K562 (cell line): Measurements from ENCODE around the gene BCR. TPM values are rescaled to one million over a fixed set of nuclear protein-coding genes. Genes with fewer than 3 reads are reported as not detected.
A peak's percentile ranks its signal among the peaks of the same experiment; 100 is the strongest.

ENCODE experiments used
- ATAC-seq: fragments of 200-7000 bp; cut with Tn5 transposase; 3 replicates; pipeline ENCODE4 v1.9.1; 2020; ENCODE audit warnings: moderate library complexity
- BruUV-seq: library from RNA; stranded (reverse); fragments of 400-500 nt; replicated peaks from 2 replicates; lab custom pipeline; 2021; lab: Mats Ljungman, UMichigan
- CTCF ChIA-PET: fragments of 300-600 bp; formaldehyde crosslinking; extraction: SDS; loops from one replicate; lab custom pipeline; 2021; ENCODE audit warnings: low intra/inter-chr PET ratio; lab: Yijun Ruan, JAX
- POLR2A ChIA-PET: fragments of 300-600, 350-650 bp; sonication (Branson Sonifier 250); formaldehyde crosslinking; extraction: SDS; loops from one replicate; lab custom pipeline; 2021; ENCODE audit warnings: antibody characterized with exemption, inconsistent platforms; lab: Yijun Ruan, JAX
- DNase-seq, 4 experiments: peaks; one replicate each; pipeline versions ENCODE4 v3.0.0 to v3.0.0-alpha.2; 2011 to 2018; ENCODE audit warnings: low spot score in 3 of 4, mixed read lengths in 3 of 4; ENCODE audit errors: extremely low read depth in 1 of 4
- FAIRE-seq: peaks from 2 replicates; lab custom pipeline; 2011; peaks lifted over from hg19 to GRCh38; lab: Jason Lieb, UNC
- H2AFZ ChIP-seq: 2 replicates; pipeline ENCODE4 v1.6.0; 2011; ENCODE audit warnings: low read depth, low read length, control low read depth, inconsistent platforms
- H3K27ac ChIP-seq: fragments of 200-600 bp; 3 replicates; pipeline ENCODE4 v1.8.0; 2011; ENCODE audit warnings: low read depth, mild to moderate bottlenecking, control low read depth, inconsistent platforms, low read length, moderate library complexity, mixed read lengths; ENCODE audit errors: extremely low read depth
- H3K27me3 ChIP-seq, 2 experiments: fragments of 300-600 bp in 1 of 2; 2 replicates in 1 of 2; 3 replicates in 1 of 2; pipeline versions ENCODE4 v1.6.0 to v1.8.0; 2011; ENCODE audit warnings: inconsistent platforms in 2 of 2, low read length in 2 of 2, mild to moderate bottlenecking in 1 of 2, mixed read lengths in 1 of 2, moderate library complexity in 1 of 2; ENCODE audit not compliant: control insufficient read depth in 2 of 2, insufficient read depth in 2 of 2
- H3K36me3 ChIP-seq: fragments of 300-600 bp; 3 replicates; pipeline ENCODE4 v1.8.0; 2011; ENCODE audit warnings: mild to moderate bottlenecking, low read length, inconsistent platforms; ENCODE audit not compliant: control insufficient read depth, insufficient read depth
- H3K4me1 ChIP-seq, 2 experiments: fragments of 200-600 bp in 1 of 2; replicated peaks in 1 of 2; 2 replicates in 1 of 2; 3 replicates in 1 of 2; pipeline versions ENCODE4 v1.5.1 to v1.8.0; 2011; ENCODE audit warnings: inconsistent platforms in 2 of 2, low read length in 2 of 2, mild to moderate bottlenecking in 1 of 2, mixed read lengths in 1 of 2, moderate library complexity in 1 of 2; ENCODE audit not compliant: control insufficient read depth in 2 of 2, insufficient read depth in 2 of 2
- H3K4me2 ChIP-seq: 2 replicates; pipeline ENCODE4 v1.6.1; 2011; ENCODE audit warnings: low read length, control low read depth, inconsistent platforms, mixed read lengths; ENCODE audit not compliant: insufficient read depth
- H3K4me3 ChIP-seq: fragments of 200-600 bp; sonication (generic), shearing (Covaris generic); 2 replicates; pipeline ENCODE4 v1.5.1; 2016; ENCODE audit warnings: control low read depth, inconsistent platforms
- H3K79me2 ChIP-seq: fragments of 200-600 bp; 3 replicates; pipeline ENCODE4 v1.8.0; 2011; ENCODE audit warnings: low read length, inconsistent platforms; ENCODE audit not compliant: control insufficient read depth, insufficient read depth
- H3K9ac ChIP-seq, 2 experiments: 2 replicates each; pipeline versions ENCODE4 v1.6.0 to v1.6.1; 2011; ENCODE audit warnings: low read depth in 2 of 2, low read length in 2 of 2, control low read depth in 1 of 2, inconsistent platforms in 1 of 2, mild to moderate bottlenecking in 1 of 2, mixed read lengths in 1 of 2; ENCODE audit not compliant: insufficient read depth in 1 of 2
- H3K9me1 ChIP-seq: one replicate; pipeline ENCODE4 v1.6.0; 2011; ENCODE audit warnings: inconsistent platforms, mild to moderate bottlenecking, low read length, moderate library complexity; ENCODE audit not compliant: control insufficient read depth, insufficient read depth
- H3K9me3 ChIP-seq: replicated peaks from 2 replicates; pipeline ENCODE4 v1.5.1; 2011; ENCODE audit warnings: low read depth, low read length, inconsistent platforms; ENCODE audit not compliant: control insufficient read depth, insufficient read depth
- H4K20me1 ChIP-seq: replicated peaks from 2 replicates; pipeline ENCODE4 v1.6.1; 2011; ENCODE audit warnings: low read length, inconsistent platforms, mixed read lengths; ENCODE audit not compliant: control insufficient read depth, insufficient read depth
- CTCF ChIP-seq, 3 experiments: IDR thresholded peaks in 2 of 3; conservative IDR thresholded peaks in 1 of 3; 2 replicates each; pipeline ENCODE4 v1.5.1; 2011 to 2012; ENCODE audit warnings: low read length in 3 of 3, mild to moderate bottlenecking in 3 of 3, control low read depth in 2 of 3, improper control_type of control experiment in 1 of 3, inconsistent platforms in 1 of 3, low read depth in 1 of 3, mixed read lengths in 1 of 3, moderate library complexity in 1 of 3; ENCODE audit not compliant: insufficient read depth in 2 of 3
- STAT5B ChIP-seq: fragments of 250-450 bp; sonication (Bioruptor Pico); IDR thresholded peaks from 2 replicates; pipeline ENCODE4 v1.8.0; 2021; ENCODE audit warnings: mild to moderate bottlenecking, inconsistent platforms
- WGBS: fragments of 100-300 bp; shearing (Covaris generic); methylation state at CpG from one replicate; pipeline ENCODE4 v1.1.6; 2016; ENCODE audit warnings: low coverage, mixed read lengths; ENCODE audit not compliant: insufficient coverage; ENCODE audit errors: missing lambda C conversion rate; 5-methylcytosine and 5-hydroxymethylcytosine counted together
- in situ Hi-C: fragments of 300-500 bp; cut with MboI; formaldehyde crosslinking; loops from 4 replicates; pipeline ENCODE4 v1.15.0; 2018; ENCODE audit warnings: inconsistent platforms, mixed read lengths
- intact Hi-C: fragments of 100-400 bp; cut with micrococcal nuclease; formaldehyde crosslinking; loops from 2 replicates; pipeline ENCODE4 v1.14.2; 2022
- polyA plus RNA-seq, 8 experiments: library from polyadenylated mRNA; depleted of rRNA in 4 of 8; stranded (reverse) in 5 of 8; unstranded in 3 of 8; fragments of >200 nt; fragmentation: Nextera tagmentation in 2 of 8; fragmentation: Illumina TruSeq in 1 of 8; extraction: Ambion mirVana in 2 of 8; extraction: Trizol in 1 of 8; gene quantifications; 2 replicates each; pipeline versions ENCODE4 v1.2.1 to v1.2.3, GENCODE V29; 2011 to 2014; ENCODE audit warnings: inconsistent platforms in 1 of 8, missing spikeins in 1 of 8
- total RNA-seq, 7 experiments: library from RNA; depleted of rRNA in 6 of 7; stranded (reverse); fragments of >200 nt in 6 of 7; fragmentation: Illumina TruSeq in 2 of 7; extraction: Trizol in 2 of 7; gene quantifications; 2 replicates each; pipeline versions ENCODE4 v1.2.1 to v1.2.3, GENCODE V29; 2011 to 2021; ENCODE audit warnings: low replicate concordance in 1 of 7

Gene BCR
- total and polyA plus RNA-seq, 9 of the 15 experiments (the other 6 are each of a cell fraction or from before 2014, with no cell fraction given): 0.41 to 150 (median 45.6) TPM

- POLR2A ChIA-PET: interaction anchor here (0.6 to 14.2 kb wide), 14 partner anchors 9 to 1135 kb away, joined by 3 to 237 read pairs (median 5); partner anchors contain the start of gene BCR
- CTCF ChIA-PET: interaction anchor here (0.6 kb wide), 1 partner anchor 23 kb away, joined by 3 read pairs; no protein-coding TSS in a partner anchor
- ATAC-seq: no peak
These were observed 86.5 kb downstream of the BCR start for GRCh38 chr22:23266780-23267179.

More at GRCh38 chr22:23266780-23267179, 86.5 kb downstream of the BCR start:
- FAIRE-seq: no peak
- H3K36me3 ChIP-seq: peaks cover 95% of the 10 kb centered on the region
- H3K4me3 ChIP-seq: no peak overlapping the region
- H3K4me2 ChIP-seq: no peak overlapping the region
- intact Hi-C loops: no loop called here
- no peak overlapping the region for H3K27ac ChIP-seq
- H4K20me1 ChIP-seq: peaks cover 65% of the 10 kb centered on the region
- BruUV-seq: no TSS peak
- no peaks in the 10 kb centered on the region for H3K27me3 ChIP-seq
- H3K9ac ChIP-seq: peak overlapping the region in 1 of 2 experiments; percentile 6; a peak in 2 of 4 replicates
- H3K9me1 ChIP-seq: peaks cover 25% of the 10 kb centered on the region
- whole genome bisulfite sequencing: 95% methylated on average over 4 of the region's 4 CpGs
- in situ Hi-C loops: no loop called here
- no peak overlapping the region for H2AFZ ChIP-seq
- H3K4me1 ChIP-seq: peaks cover 4 to 44% of the 10 kb centered on the region in 2 experiments; a peak in 4 of 5 replicates
- no peaks in the 10 kb centered on the region for H3K79me2 ChIP-seq
- DNase-seq: peak in 3 of 4 experiments; percentile 60 to 64 (median 61)
- TF ChIP-seq CTCF (IDR thresholded peaks at IDR 0.05 in 2 of 3, conservative IDR thresholded peaks at IDR 0.05 in 1 of 3; ENCODE audit: insufficient read depth in 2 of 3, low read depth in 1 of 3, low read length in 3 of 3) (peak in 1 of 3 experiments; percentile 9; a peak in 1 of 6 replicates), STAT5B (no peak)
- TF ChIP-seq, all 486 proteins: peak for 1
- H3K9me3 ChIP-seq: no peaks in the 10 kb centered on the region
